Lower leg skin (tissue), 3 donors: Measurements from ENCODE around the gene MCOLN1.

Experiments
- CTCF ChIP-seq, 3 donors: fragments of 450-650 bp; IDR thresholded peaks; one replicate each; pipeline ENCODE4 v1.5.1; 2016; ENCODE audit warnings: antibody characterized with exemption in 3 of 3, mild to moderate bottlenecking in 3 of 3, moderate library complexity in 2 of 3
- POLR2A ChIP-seq, 2 donors: fragments of 450-650 bp; IDR thresholded peaks; one replicate each; pipeline ENCODE4 v1.6.1; 2016 to 2017; ENCODE audit warnings: antibody characterized with exemption in 2 of 2, mild to moderate bottlenecking in 1 of 2, moderate library complexity in 1 of 2

DNA sequence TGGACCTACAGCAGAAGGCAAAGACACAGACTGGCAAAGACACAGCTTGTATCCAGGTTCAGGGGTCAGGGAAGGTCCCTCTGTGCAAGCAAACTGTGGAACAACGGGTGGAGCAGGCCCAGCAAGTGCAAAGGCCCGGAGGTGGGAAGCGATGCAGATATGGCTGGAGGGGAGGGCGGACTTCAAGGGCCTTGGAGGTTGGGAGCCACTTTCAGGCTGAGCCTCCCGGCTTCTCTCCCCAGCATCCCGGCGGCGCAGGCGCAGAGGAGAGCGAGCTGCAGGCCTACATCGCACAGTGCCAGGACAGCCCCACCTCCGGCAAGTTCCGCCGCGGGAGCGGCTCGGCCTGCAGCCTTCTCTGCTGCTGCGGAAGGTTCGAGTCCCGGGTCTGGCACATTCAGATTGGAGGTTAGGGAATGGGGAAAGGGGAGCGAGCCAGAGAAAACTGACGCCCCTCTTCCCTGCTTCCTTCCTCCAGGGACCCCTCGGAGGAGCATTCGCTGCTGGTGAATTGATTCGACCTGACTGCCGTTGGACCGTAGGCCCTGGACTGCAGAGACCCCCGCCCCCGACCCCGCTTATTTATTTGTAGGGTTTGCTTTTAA is 11.0 kb downstream of the MCOLN1 start:
- TF ChIP-seq POLR2A (IDR thresholded peaks at IDR 0.05) (no peak), CTCF (IDR thresholded peaks at IDR 0.05) (no peak)
